Measurements from ENCODE around the gene SLC50A1. TPM values are rescaled to one million over a fixed set of nuclear protein-coding genes. Genes with fewer than 3 reads are reported as not detected.

Gene SLC50A1
- total and polyA plus RNA-seq, 9 of the 15 experiments (the other 6 are each of a cell fraction or from before 2014, with no cell fraction given), result 46.5 to 132 (median 91.9) TPM

DNA sequence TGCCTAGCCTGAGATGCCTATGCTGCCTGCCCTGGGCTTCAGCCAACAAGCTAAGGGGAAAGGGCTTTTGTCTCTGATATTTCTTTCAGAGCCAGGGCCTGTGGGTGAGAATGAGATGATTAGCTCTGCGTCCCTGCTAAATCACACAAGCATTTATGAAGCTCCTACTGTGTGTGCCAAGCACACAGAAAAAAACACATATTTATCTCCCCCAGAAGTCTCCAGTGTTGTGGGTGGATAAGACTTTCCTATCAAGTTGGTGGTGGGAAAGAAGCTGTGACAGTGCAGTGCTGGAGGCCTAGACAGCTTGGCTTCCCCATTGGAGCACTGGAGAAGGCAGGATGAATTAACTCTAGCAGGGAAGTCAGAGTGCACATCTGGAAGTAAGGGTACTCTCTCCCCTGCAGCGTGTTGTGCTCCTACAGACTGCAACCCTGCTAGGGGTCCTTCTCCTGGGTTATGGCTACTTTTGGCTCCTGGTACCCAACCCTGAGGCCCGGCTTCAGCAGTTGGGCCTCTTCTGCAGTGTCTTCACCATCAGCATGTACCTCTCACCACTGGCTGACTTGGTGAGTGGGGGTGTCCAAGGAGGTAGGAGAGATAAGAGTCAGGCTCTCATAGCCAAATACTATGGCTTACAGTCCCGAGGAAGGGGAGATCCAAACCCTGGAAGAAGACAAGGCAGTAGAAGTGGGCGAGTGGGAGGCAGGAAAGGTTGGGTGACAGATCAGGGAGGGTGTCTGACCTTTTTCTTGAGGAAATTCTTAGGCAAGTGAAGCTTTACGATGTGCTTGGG lies 1.7 kb downstream of the SLC50A1 start (continued):
- TF ChIP-seq ARID4B (CRISPR knock-in tag; IDR thresholded peaks at IDR 0.05) (no peak), MYBL2 (IDR thresholded peaks at IDR 0.05; ENCODE audit: low read depth) (no peak), MYBL2 (CRISPR knock-in tag; IDR thresholded peaks at IDR 0.05; ENCODE audit: borderline replicate concordance) (no peak), MNT (conservative IDR thresholded peaks at IDR 0.05) (no peak), ZNF583 (CRISPR knock-in tag; IDR thresholded peaks at IDR 0.05) (no peak), FOXA3 (CRISPR knock-in tag; conservative IDR thresholded peaks at IDR 0.05 in 1 of 2, IDR thresholded peaks at IDR 0.05 in 1 of 2) (no peak), CBX3 (IDR thresholded peaks at IDR 0.05; ENCODE audit: borderline replicate concordance in 1 of 2, low read length in 2 of 2) (no peak), TCF7L2 (IDR thresholded peaks at IDR 0.05; ENCODE audit: low read depth, low read length) (no peak), L3MBTL2 (IDR thresholded peaks at IDR 0.05) (peak; percentile 29; the same call in 1 of the 2 replicates), RFX7 (CRISPR knock-in tag; IDR thresholded peaks at IDR 0.05) (no peak), MAFG (tag; conservative IDR thresholded peaks at IDR 0.05) (no peak), SP1 (CRISPR knock-in tag; IDR thresholded peaks at IDR 0.05) (no peak)
- TF ChIP-seq, protein P1, sequence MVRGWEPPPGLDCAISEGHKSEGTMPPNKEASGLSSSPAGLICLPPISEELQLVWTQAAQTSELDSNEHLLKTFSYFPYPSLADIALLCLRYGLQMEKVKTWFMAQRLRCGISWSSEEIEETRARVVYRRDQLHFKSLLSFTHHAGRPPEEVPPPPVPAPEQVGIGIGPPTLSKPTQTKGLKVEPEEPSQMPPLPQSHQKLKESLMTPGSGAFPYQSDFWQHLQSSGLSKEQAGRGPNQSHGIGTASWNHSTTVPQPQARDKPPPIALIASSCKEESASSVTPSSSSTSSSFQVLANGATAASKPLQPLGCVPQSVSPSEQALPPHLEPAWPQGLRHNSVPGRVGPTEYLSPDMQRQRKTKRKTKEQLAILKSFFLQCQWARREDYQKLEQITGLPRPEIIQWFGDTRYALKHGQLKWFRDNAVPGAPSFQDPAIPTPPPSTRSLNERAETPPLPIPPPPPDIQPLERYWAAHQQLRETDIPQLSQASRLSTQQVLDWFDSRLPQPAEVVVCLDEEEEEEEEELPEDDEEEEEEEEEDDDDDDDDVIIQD (CRISPR knock-in tag; IDR thresholded peaks at IDR 0.05), result no peak
- TF ChIP-seq, protein P2, sequence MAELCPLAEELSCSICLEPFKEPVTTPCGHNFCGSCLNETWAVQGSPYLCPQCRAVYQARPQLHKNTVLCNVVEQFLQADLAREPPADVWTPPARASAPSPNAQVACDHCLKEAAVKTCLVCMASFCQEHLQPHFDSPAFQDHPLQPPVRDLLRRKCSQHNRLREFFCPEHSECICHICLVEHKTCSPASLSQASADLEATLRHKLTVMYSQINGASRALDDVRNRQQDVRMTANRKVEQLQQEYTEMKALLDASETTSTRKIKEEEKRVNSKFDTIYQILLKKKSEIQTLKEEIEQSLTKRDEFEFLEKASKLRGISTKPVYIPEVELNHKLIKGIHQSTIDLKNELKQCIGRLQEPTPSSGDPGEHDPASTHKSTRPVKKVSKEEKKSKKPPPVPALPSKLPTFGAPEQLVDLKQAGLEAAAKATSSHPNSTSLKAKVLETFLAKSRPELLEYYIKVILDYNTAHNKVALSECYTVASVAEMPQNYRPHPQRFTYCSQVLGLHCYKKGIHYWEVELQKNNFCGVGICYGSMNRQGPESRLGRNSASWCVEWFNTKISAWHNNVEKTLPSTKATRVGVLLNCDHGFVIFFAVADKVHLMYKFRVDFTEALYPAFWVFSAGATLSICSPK (IDR thresholded peaks at IDR 0.05; ENCODE audit: borderline replicate concordance), result no peak
- TF ChIP-seq, protein P3, sequence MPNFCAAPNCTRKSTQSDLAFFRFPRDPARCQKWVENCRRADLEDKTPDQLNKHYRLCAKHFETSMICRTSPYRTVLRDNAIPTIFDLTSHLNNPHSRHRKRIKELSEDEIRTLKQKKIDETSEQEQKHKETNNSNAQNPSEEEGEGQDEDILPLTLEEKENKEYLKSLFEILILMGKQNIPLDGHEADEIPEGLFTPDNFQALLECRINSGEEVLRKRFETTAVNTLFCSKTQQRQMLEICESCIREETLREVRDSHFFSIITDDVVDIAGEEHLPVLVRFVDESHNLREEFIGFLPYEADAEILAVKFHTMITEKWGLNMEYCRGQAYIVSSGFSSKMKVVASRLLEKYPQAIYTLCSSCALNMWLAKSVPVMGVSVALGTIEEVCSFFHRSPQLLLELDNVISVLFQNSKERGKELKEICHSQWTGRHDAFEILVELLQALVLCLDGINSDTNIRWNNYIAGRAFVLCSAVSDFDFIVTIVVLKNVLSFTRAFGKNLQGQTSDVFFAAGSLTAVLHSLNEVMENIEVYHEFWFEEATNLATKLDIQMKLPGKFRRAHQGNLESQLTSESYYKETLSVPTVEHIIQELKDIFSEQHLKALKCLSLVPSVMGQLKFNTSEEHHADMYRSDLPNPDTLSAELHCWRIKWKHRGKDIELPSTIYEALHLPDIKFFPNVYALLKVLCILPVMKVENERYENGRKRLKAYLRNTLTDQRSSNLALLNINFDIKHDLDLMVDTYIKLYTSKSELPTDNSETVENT (CRISPR knock-in tag; IDR thresholded peaks at IDR 0.05), result no peak

Measured in K562 (cell line).